Stimulated activated CD4-positive, alpha-beta T cell treated with anti-CD3 and anti-CD28 coated beads, Interleukin-2, amount 100 ng/mL, for 48 hours (primary cell): ENCODE results near the gene ZNF148.

Experiments used
- DNase-seq, 2 donors: peaks; one replicate each; pipeline ENCODE4 v3.0.0-alpha.2; 2020

The ZNF148 gene

DNA sequence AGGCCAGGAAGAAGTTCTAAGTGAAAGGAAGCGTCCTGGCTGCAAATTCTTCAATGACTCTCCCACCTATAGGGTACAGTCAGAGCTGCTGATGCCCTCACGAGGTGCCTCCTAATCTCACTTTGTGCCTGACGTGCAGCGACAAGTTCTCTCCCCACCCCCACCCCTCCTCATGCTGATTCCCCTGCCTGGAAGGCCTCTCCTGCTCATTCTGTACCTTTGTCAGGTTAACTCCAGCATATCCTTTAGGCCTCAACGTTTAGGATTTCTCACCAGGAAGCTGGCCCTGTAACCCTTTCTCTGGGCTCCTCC is 187.6 kb downstream of the ZNF148 start:
- no peak for DNase-seq

- DNase-seq: no peak
These were observed 188.1 kb downstream of the ZNF148 start for GRCh38 chr3:125186800-125187598.

DNA sequence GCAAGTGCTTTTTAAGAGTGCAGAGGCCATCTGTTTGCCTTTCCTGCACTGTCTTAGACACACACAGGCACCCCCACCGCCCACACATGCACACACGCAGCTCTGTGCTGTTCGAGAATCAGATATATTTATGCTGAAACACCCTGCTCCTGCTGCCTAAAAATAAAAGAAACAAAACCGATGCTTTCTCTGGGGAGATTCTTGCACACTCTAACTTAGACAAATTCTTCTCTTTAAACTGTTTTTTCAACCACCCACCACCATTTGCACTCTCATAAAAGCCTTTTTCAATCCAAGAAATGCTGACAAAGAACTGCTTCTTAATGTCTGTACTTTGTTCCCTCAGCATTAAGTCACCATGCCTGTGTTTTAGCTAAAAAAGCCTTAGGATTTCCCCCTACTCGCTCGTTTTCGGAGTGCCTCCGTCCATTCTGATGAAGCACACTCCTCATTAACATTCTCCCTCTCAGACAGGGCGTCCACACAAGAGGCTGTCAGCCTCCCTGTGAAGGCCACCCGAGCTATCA is 188.8 kb downstream of the ZNF148 start:
- no peak for DNase-seq

DNA sequence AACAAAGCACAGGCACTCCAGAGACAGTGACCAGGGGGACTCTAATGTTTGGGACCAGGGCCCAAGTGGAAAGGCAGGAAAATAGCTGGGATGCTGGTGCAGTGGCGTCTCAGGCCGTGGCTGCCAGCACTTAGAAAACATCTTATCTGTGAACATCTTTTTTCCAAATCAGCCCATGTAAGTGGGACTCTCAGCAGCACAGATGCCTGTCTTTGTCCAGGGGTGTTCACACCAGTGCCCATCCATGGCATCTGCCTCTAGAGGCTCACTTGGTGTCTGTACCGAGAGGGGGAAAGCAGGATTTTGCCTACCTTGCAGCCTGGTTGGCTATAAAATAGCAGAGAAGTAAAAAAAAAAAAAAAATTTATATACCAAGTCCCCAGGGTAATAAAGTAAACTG is 189.3 kb downstream of the ZNF148 start:
- DNase-seq: no peak

GRCh38 chr3:125179884-125180240 is 195.3 kb downstream of the ZNF148 start:
- no peak for DNase-seq

GRCh38 chr3:125179143-125179883 is 195.8 kb downstream of the ZNF148 start:
- no peak for DNase-seq

GRCh38 chr3:125177746-125178145 is 197.4 kb downstream of the ZNF148 start:
- no peak for DNase-seq
